Osteocyte (in vitro differentiated cells): ENCODE results near the gene OR51Q1. TPM values are rescaled to one million over a fixed set of nuclear protein-coding genes. Genes with fewer than 3 reads are reported as not detected.

Source experiments
- DNase-seq: peaks from one replicate; pipeline ENCODE4 v3.0.0; 2021; ENCODE audit warnings: mixed read lengths; ENCODE audit not compliant: unreplicated experiment; ENCODE audit errors: extremely low spot score
- H3K27ac Mint-ChIP-seq: one replicate; pipeline ENCODE4 v1.8.0; 2021; ENCODE audit warnings: mild to moderate bottlenecking, mixed read lengths; ENCODE audit not compliant: unreplicated experiment
- H3K27me3 Mint-ChIP-seq: one replicate; pipeline ENCODE4 v1.8.0; 2021; ENCODE audit warnings: mixed read lengths; ENCODE audit not compliant: unreplicated experiment
- H3K36me3 Mint-ChIP-seq: one replicate; pipeline ENCODE4 v1.8.0; 2021; ENCODE audit warnings: mixed read lengths; ENCODE audit not compliant: unreplicated experiment
- H3K4me1 Mint-ChIP-seq: one replicate; pipeline ENCODE4 v1.8.0; 2021; ENCODE audit warnings: mixed read lengths; ENCODE audit not compliant: unreplicated experiment
- H3K4me3 Mint-ChIP-seq: one replicate; pipeline ENCODE4 v1.8.0; 2021; ENCODE audit warnings: mild to moderate bottlenecking, moderate library complexity, mixed read lengths; ENCODE audit not compliant: unreplicated experiment
- H3K9me3 Mint-ChIP-seq: one replicate; pipeline ENCODE4 v1.8.0; 2021; ENCODE audit warnings: mixed read lengths; ENCODE audit not compliant: unreplicated experiment
- total RNA-seq: library from RNA; stranded (reverse); gene quantifications from 2 replicates; pipeline ENCODE4 v1.2.1, GENCODE V29; 2021
- TF ChIP-seq, protein P1 (sequence below): fragments of 200-600 bp; sonication (generic); IDR thresholded peaks from 2 replicates; pipeline ENCODE4 v1.5.0; 2021; ENCODE audit warnings: antibody characterized with exemption, mild to moderate bottlenecking, moderate library complexity

OR51Q1 gene
- total RNA-seq, 1 donor from 2014 or later: not detected

DNA sequence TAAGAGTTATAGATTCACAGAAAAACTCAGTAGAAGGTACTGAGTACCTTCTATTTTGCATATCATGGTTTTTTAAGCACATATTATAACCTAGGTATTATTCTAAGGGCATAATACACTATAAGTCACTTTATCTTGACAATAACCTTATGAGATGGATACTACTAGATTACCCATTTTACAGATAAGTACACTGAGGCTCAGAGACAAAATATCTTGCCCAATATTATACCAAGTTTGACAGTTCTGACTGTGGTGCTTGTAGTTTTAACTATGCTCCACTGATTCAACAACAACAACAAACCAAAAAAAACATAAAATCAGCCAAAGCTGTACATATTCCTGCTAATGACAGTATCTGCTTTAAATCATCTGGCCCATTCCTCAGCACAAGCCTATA is 27.8 kb upstream of the OR51Q1 start:
- peaks cover 14% of the 10 kb centered on the region for H3K27me3 Mint-ChIP-seq
- TF ChIP-seq, protein P1, sequence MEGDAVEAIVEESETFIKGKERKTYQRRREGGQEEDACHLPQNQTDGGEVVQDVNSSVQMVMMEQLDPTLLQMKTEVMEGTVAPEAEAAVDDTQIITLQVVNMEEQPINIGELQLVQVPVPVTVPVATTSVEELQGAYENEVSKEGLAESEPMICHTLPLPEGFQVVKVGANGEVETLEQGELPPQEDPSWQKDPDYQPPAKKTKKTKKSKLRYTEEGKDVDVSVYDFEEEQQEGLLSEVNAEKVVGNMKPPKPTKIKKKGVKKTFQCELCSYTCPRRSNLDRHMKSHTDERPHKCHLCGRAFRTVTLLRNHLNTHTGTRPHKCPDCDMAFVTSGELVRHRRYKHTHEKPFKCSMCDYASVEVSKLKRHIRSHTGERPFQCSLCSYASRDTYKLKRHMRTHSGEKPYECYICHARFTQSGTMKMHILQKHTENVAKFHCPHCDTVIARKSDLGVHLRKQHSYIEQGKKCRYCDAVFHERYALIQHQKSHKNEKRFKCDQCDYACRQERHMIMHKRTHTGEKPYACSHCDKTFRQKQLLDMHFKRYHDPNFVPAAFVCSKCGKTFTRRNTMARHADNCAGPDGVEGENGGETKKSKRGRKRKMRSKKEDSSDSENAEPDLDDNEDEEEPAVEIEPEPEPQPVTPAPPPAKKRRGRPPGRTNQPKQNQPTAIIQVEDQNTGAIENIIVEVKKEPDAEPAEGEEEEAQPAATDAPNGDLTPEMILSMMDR: no peak
- H3K27ac Mint-ChIP-seq: no peak overlapping the region
- no peak for DNase-seq
- H3K36me3 Mint-ChIP-seq: no peaks in the 10 kb centered on the region
- H3K9me3 Mint-ChIP-seq: no peaks in the 10 kb centered on the region
- no peaks in the 10 kb centered on the region for H3K4me1 Mint-ChIP-seq
- H3K4me3 Mint-ChIP-seq: no peak overlapping the region

DNA sequence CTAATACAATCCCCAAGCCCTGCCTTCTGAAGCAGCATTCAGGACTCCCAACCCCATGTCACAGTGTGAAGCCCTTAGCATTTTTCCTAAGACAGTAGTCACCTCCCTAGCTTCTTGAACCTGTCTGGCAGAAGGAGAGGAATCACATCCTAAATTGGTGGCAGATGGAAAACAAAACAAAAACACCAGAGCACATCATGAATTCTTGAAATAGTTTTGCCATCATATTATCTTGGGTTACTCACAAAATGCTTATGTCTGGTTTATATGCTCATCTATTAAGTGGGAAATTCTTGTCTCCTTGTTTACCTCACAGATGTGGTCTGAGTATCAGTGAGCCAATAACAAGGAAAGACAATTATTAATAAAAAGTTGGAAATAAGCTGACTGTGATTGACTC is 23.0 kb upstream of the OR51Q1 start:
- Mint-ChIP-seq H3K27me3 (peaks cover 10% of the 10 kb centered on the region), H3K9me3 (no peaks in the 10 kb centered on the region), H3K4me3 (no peak overlapping the region), H3K4me1 (no peaks in the 10 kb centered on the region), H3K27ac (no peak overlapping the region), H3K36me3 (no peaks in the 10 kb centered on the region)
- TF ChIP-seq, protein P1: no peak
- DNase-seq: no peak

DNA sequence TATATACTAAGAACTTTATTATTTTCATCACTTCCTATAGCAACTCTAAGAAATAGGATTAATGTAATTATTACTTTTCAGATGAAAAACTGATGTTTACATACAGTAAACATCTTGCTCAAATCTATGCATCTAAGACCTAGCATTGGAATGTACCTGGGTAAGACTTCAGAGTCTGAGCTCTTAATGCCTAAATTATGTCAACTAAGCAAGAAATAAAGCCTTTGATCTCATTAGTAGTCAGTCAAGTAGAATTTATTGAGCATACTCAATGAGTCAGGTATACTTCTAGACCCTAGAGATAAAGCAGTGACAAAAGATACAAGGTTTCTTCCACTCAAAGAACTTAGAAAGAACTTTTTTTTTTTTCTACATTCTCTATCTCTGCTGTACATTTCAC is 16.7 kb upstream of the OR51Q1 start:
- H3K4me1 Mint-ChIP-seq: no peaks in the 10 kb centered on the region
- no peaks in the 10 kb centered on the region for H3K36me3 Mint-ChIP-seq
- no peak for DNase-seq
- no peak overlapping the region for H3K27ac Mint-ChIP-seq
- no peak overlapping the region for H3K4me3 Mint-ChIP-seq
- H3K9me3 Mint-ChIP-seq: no peaks in the 10 kb centered on the region
- H3K27me3 Mint-ChIP-seq: peaks cover 23% of the 10 kb centered on the region
- TF ChIP-seq, protein P1: no peak

DNA sequence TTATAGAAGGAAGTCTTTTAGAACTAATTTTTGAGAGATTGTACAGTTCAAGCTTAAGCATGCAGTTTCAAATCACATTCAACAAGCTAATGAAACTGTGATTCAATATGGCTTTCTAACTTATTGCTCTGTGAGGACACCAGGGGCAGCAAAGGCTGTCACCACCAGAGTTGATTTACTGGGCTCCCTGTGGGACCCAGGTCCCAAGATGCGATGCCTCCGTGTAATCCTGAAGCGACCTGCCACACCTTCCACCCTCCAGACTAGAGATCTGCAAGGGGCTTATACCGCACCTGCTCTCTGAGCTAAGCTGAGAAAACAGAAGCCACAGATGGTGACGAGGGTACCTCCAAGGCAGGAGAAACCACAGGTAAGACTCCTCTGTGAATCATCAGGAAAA is 918 bp upstream of the OR51Q1 start:
- H3K36me3 Mint-ChIP-seq: no peaks in the 10 kb centered on the region
- H3K4me3 Mint-ChIP-seq: no peak overlapping the region
- no peak for DNase-seq
- TF ChIP-seq, protein P1: no peak
- H3K9me3 Mint-ChIP-seq: no peaks in the 10 kb centered on the region
- H3K27me3 Mint-ChIP-seq: no peaks in the 10 kb centered on the region
- no peaks in the 10 kb centered on the region for H3K4me1 Mint-ChIP-seq
- no peak overlapping the region for H3K27ac Mint-ChIP-seq

DNA sequence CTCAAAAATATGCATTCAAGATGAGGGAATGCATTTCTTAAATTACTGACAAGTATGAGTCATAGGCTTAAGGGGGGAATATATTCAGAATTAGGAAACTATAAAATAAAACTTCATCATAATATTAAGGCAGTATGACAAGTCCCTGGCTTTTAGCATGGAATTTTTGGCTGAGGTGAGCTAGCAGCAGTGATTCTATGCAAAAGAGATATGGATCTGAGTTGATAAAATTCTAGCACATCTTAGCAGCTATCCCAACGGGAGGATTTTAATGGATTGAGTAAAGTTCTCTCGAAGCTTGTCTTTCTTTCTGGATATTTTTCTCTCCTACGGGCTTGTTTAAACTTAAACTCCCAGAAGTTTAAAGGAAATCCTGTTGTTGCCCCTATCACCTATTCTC is 1.2 kb downstream of the OR51Q1 start:
- Mint-ChIP-seq H3K36me3 (no peaks in the 10 kb centered on the region), H3K9me3 (no peaks in the 10 kb centered on the region)

More for the DNA sequence above, 1.2 kb downstream of the OR51Q1 start:
- H3K4me3 Mint-ChIP-seq: no peak overlapping the region
- no peak for DNase-seq
- H3K4me1 Mint-ChIP-seq: no peaks in the 10 kb centered on the region
- TF ChIP-seq, protein P1: no peak
- no peak overlapping the region for H3K27ac Mint-ChIP-seq
- H3K27me3 Mint-ChIP-seq: no peaks in the 10 kb centered on the region
